ENCODE results near the gene REV3L. TPM values are rescaled to one million over a fixed set of nuclear protein-coding genes. Genes with fewer than 3 reads are reported as not detected.

The REV3L gene
- total and polyA plus RNA-seq, 2 of the 8 experiments (the other 6 are each of a cell fraction or from before 2014, with no cell fraction given), result 2.1 to 6.6 TPM

DNA sequence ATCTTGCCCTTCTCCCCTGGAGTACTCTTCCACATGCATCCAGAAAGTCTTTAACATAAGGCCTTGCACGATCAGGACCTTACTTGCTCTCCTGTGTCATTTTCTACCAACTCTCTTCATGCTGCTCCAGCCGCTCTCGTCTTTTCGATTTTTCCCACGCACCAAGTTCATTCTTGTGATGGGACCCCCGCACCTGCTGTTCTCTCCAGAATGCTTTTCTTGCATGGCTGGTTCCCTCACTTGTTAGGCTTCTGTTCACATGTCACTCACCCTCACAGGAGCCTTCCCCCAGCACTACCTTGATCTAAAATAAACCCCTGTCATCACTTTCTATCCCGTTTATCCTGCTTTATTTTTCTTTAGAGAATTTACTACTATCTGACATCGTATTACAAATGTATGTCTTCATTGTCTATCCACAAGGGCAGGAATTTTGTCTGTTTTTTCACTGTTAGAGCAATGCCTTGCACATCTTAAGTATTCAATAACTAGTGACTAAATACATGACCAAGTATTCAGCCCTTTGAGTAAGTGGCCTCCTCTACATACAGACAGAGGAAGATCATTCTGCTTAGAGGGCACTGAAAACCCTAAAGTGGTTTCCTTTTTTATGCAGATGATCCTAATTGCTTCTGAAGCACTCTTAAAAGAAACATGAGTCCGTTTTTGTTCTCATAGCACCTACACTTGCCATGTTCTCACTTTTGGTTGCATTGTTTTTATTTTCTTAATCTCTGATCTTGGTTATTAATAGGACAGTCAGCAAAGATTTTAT lies 228.8 kb downstream of the REV3L start:
- POLR2A ChIA-PET (ENCODE audit: partially characterized antibody), result no interaction called here
- H3K4ac ChIP-seq (replicated peaks; ENCODE audit: insufficient read length, low read depth, low read length), result no peak overlapping the region
- no peak overlapping the region for H2BK120ac ChIP-seq (replicated peaks; ENCODE audit: low read depth, low read length)
- CTCF ChIA-PET (ENCODE audit: partially characterized antibody), result interaction anchor here (0.6 to 0.7 kb wide), 3 partner anchors 44 to 770 kb away, joined by 3 to 4 read pairs (median 3); no protein-coding TSS in a partner anchor
- peak overlapping the region in 1 of 4 experiments; percentile 34; a peak in 2 of 8 replicates for H3K4me3 ChIP-seq (ENCODE audit: extremely low read depth in 1 of 4, insufficient read depth in 2 of 4, low read depth in 3 of 4, low read length in 4 of 4)
- peak overlapping the region; percentile 95 for H4K5ac ChIP-seq (ENCODE audit: insufficient read length, low read depth, low read length)
- peak overlapping the region; percentile 80 for H2BK12ac ChIP-seq (ENCODE audit: low read depth, low read length)
- H2BK5ac ChIP-seq (ENCODE audit: low read depth, low read length), result 0 out of 2 replicates have a peak overlapping the region, but pooled peaks have one; percentile 46
- no peak overlapping the region for H3K14ac ChIP-seq (ENCODE audit: insufficient read length)
- H3K56ac ChIP-seq (replicated peaks; ENCODE audit: insufficient read length, low read depth, low read length), result no peak overlapping the region
- FAIRE-seq (peak; percentile 82), DNase-seq (ENCODE audit: low read depth in 1 of 2, low spot score in 2 of 2) (peak in 1 of 2 experiments; percentile 25)
- H3K18ac ChIP-seq (ENCODE audit: extremely low read depth, low read length), result peak overlapping the region; percentile 61; the same call in 1 of the 2 replicates
- no peak overlapping the region for H2BK15ac ChIP-seq (ENCODE audit: low read length)
- no peak overlapping the region for H3K9ac ChIP-seq (replicated peaks in 1 of 4; ENCODE audit: extremely low read depth in 1 of 4, low read depth in 3 of 4, low read length in 3 of 4)
- no peak overlapping the region for H2AK5ac ChIP-seq (ENCODE audit: low read depth, low read length)
- H3K4me2 ChIP-seq (ENCODE audit: insufficient read depth in 1 of 2, low read depth in 2 of 2, low read length in 2 of 2), result peak overlapping the region; percentile 62 to 75
- H3K23me2 ChIP-seq (ENCODE audit: low read depth, low read length), result no peaks in the 10 kb centered on the region; the same call in 1 of the 2 replicates
- no peak overlapping the region for H4K8ac ChIP-seq (ENCODE audit: extremely low read depth, insufficient read depth, low read length)
- WGBS, 2 experiments (ENCODE audit: extremely low coverage in 1 of 2, insufficient coverage in 1 of 2, insufficient read length in 1 of 2, insufficient replicate concordance in 2 of 2, low coverage in 1 of 2, low lambda C conversion rate in 2 of 2, missing lambda C conversion rate in 1 of 2), result 27% methylated on average over 9 of the region's 9 CpGs; no CpG with 5 or more reads in 1 of the 2 experiments
- no peaks in the 10 kb centered on the region for H3K9me3 ChIP-seq (ENCODE audit: insufficient read depth in 2 of 2, low read depth in 1 of 2, low read length in 1 of 2)
- no peak overlapping the region for H2AFZ ChIP-seq (ENCODE audit: low read length)
- H2BK20ac ChIP-seq (ENCODE audit: low read length), result peak overlapping the region; percentile 41; the same call in 1 of the 2 replicates
- H3K79me1 ChIP-seq (ENCODE audit: low read depth, low read length), result no peaks in the 10 kb centered on the region
- H3K27ac ChIP-seq (ENCODE audit: low read depth, low read length), result no peak overlapping the region
- no peaks in the 10 kb centered on the region for H4K20me1 ChIP-seq (replicated peaks in 1 of 2; ENCODE audit: control insufficient read depth in 1 of 2, insufficient read depth in 2 of 2, low read length in 2 of 2)
- H3K23ac ChIP-seq (ENCODE audit: insufficient read length), result no peak overlapping the region
- no peaks in the 10 kb centered on the region for H3K36me3 ChIP-seq (ENCODE audit: control insufficient read depth in 2 of 4, insufficient read depth in 4 of 4, low read length in 3 of 4)
- H3K4me1 ChIP-seq (replicated peaks in 1 of 4; ENCODE audit: control insufficient read depth in 3 of 4, insufficient read depth in 4 of 4, low read length in 3 of 4), result peaks cover 2 to 21% (median 12%) of the 10 kb centered on the region in 4 experiments; a peak in 6 of 7 replicates
- no peak overlapping the region for H4K91ac ChIP-seq (replicated peaks; ENCODE audit: insufficient read length, low read length)
- no peaks in the 10 kb centered on the region for H3K27me3 ChIP-seq (replicated peaks in 1 of 4; ENCODE audit: control insufficient read depth in 3 of 4, extremely low read depth in 1 of 4, insufficient read depth in 3 of 4, low read length in 3 of 4)
- H3K79me2 ChIP-seq (ENCODE audit: control insufficient read depth in 1 of 2, insufficient read depth in 2 of 2, low read length in 2 of 2), result no peaks in the 10 kb centered on the region
- TF ChIP-seq EGR1 (IDR thresholded peaks at IDR 0.05; ENCODE audit: borderline replicate concordance, low read depth, low read length) (no peak), RBBP5 (IDR thresholded peaks at IDR 0.05; ENCODE audit: borderline replicate concordance, low read depth, low read length) (no peak), SIX5 (IDR thresholded peaks at IDR 0.05; ENCODE audit: low read depth, low read length) (no peak), HDAC6 (IDR thresholded peaks at IDR 0.05; ENCODE audit: low read depth, low read length) (no peak), SP4 (IDR thresholded peaks at IDR 0.05; ENCODE audit: low read length) (no peak), SIN3A (conservative IDR thresholded peaks at IDR 0.05 in 1 of 2, IDR thresholded peaks at IDR 0.05 in 1 of 2; ENCODE audit: low read depth in 1 of 2, low read length in 2 of 2) (0 out of 4 replicates have a peak, but pooled peaks have one; percentile 28 to 40), CHD2 (IDR thresholded peaks at IDR 0.05; ENCODE audit: low read length) (0 out of 2 replicates have a peak, but pooled peaks have one; percentile 36), SIRT6 (IDR thresholded peaks at IDR 0.05; ENCODE audit: low read length) (no peak), CTBP2 (IDR thresholded peaks at IDR 0.05; ENCODE audit: borderline replicate concordance, insufficient read depth, insufficient read length, low read length) (no peak), BRCA1 (IDR thresholded peaks at IDR 0.05; ENCODE audit: low read depth, low read length) (no peak), RFX5 (IDR thresholded peaks at IDR 0.05; ENCODE audit: borderline replicate concordance, low read depth, low read length) (no peak)
- TF ChIP-seq, protein P1, sequence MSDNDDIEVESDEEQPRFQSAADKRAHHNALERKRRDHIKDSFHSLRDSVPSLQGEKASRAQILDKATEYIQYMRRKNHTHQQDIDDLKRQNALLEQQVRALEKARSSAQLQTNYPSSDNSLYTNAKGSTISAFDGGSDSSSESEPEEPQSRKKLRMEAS (IDR thresholded peaks at IDR 0.05), result no peak

All from H1 (cell line).